Measurements from ENCODE around the gene ATXN1.

The ATXN1 gene

GRCh38 chr6:16339265-16339587 is 422.0 kb downstream of the ATXN1 start:
- H3K9me2 ChIP-seq (replicated peaks; ENCODE audit: insufficient read depth, low read length): no peaks in the 10 kb centered on the region
- no peaks in the 10 kb centered on the region for H3F3A ChIP-seq (ENCODE audit: insufficient read depth)
- H3K4me2 ChIP-seq (ENCODE audit: low read depth, low read length, poor library complexity, severe bottlenecking): no peak overlapping the region
- no peaks in the 10 kb centered on the region for H3K27me3 ChIP-seq (ENCODE audit: low read length)
- TF ChIP-seq EZH2phosphoT487 (conservative IDR thresholded peaks at IDR 0.05; ENCODE audit: low read length) (no peak), CTCF (IDR thresholded peaks at IDR 0.05; ENCODE audit: insufficient read depth, low read length, poor library complexity, severe bottlenecking) (no peak)
- H3K4me3 ChIP-seq (ENCODE audit: insufficient read depth, low read length, poor library complexity, severe bottlenecking): no peak overlapping the region
- H3K36me3 ChIP-seq (ENCODE audit: low read length): no peaks in the 10 kb centered on the region
- no peaks in the 10 kb centered on the region for H3K9me3 ChIP-seq (ENCODE audit: insufficient read depth, low read length)
- H4K20me1 ChIP-seq (ENCODE audit: low read depth, low read length): no peaks in the 10 kb centered on the region
- no peak overlapping the region for H2AFZ ChIP-seq (ENCODE audit: low read depth, low read length, severe bottlenecking)
- no peak overlapping the region for H3K9ac ChIP-seq (ENCODE audit: low read length)
- no peak overlapping the region for H3K27ac ChIP-seq (ENCODE audit: low read depth, low read length)
- no peaks in the 10 kb centered on the region for H3K79me2 ChIP-seq (ENCODE audit: insufficient read depth, low read length)

GRCh38 chr6:16338577-16339264 is 422.5 kb downstream of the ATXN1 start:
- Histone ChIP-seq H3K4me2 (ENCODE audit: low read depth, low read length, poor library complexity, severe bottlenecking) (no peak overlapping the region), H3K9me2 (replicated peaks; ENCODE audit: insufficient read depth, low read length) (no peaks in the 10 kb centered on the region), H3K27ac (ENCODE audit: low read depth, low read length) (no peak overlapping the region), H3K36me3 (ENCODE audit: low read length) (no peaks in the 10 kb centered on the region), H3K27me3 (ENCODE audit: low read length) (no peaks in the 10 kb centered on the region), H3K4me3 (ENCODE audit: insufficient read depth, low read length, poor library complexity, severe bottlenecking) (no peak overlapping the region), H2AFZ (ENCODE audit: low read depth, low read length, severe bottlenecking) (no peak overlapping the region), H3F3A (ENCODE audit: insufficient read depth) (no peaks in the 10 kb centered on the region), H3K9me3 (ENCODE audit: insufficient read depth, low read length) (no peaks in the 10 kb centered on the region), H4K20me1 (ENCODE audit: low read depth, low read length) (no peaks in the 10 kb centered on the region), H3K79me2 (ENCODE audit: insufficient read depth, low read length) (no peaks in the 10 kb centered on the region), H3K9ac (ENCODE audit: low read length) (no peak overlapping the region)
- no peak for TF ChIP-seq EZH2phosphoT487 (conservative IDR thresholded peaks at IDR 0.05; ENCODE audit: low read length)
- TF ChIP-seq CTCF (IDR thresholded peaks at IDR 0.05; ENCODE audit: insufficient read depth, low read length, poor library complexity, severe bottlenecking): no peak

- H3K9ac ChIP-seq (ENCODE audit: low read length): no peak overlapping the region
- no peaks in the 10 kb centered on the region for H3K9me3 ChIP-seq (ENCODE audit: insufficient read depth, low read length)
- TF ChIP-seq EZH2phosphoT487 (conservative IDR thresholded peaks at IDR 0.05; ENCODE audit: low read length): no peak
- TF ChIP-seq CTCF (IDR thresholded peaks at IDR 0.05; ENCODE audit: insufficient read depth, low read length, poor library complexity, severe bottlenecking): no peak
- no peaks in the 10 kb centered on the region for H3K79me2 ChIP-seq (ENCODE audit: insufficient read depth, low read length)
- no peak overlapping the region for H3K4me2 ChIP-seq (ENCODE audit: low read depth, low read length, poor library complexity, severe bottlenecking)
- H3F3A ChIP-seq (ENCODE audit: insufficient read depth): no peaks in the 10 kb centered on the region
- H3K27ac ChIP-seq (ENCODE audit: low read depth, low read length): no peak overlapping the region
- H3K36me3 ChIP-seq (ENCODE audit: low read length): no peaks in the 10 kb centered on the region
- H4K20me1 ChIP-seq (ENCODE audit: low read depth, low read length): no peaks in the 10 kb centered on the region
- H3K4me3 ChIP-seq (ENCODE audit: insufficient read depth, low read length, poor library complexity, severe bottlenecking): no peak overlapping the region
- H3K9me2 ChIP-seq (replicated peaks; ENCODE audit: insufficient read depth, low read length): no peaks in the 10 kb centered on the region
- no peak overlapping the region for H2AFZ ChIP-seq (ENCODE audit: low read depth, low read length, severe bottlenecking)
- no peaks in the 10 kb centered on the region for H3K27me3 ChIP-seq (ENCODE audit: low read length)
Observed at GRCh38 chr6:16337295-16337975, 423.8 kb downstream of the ATXN1 start.
